Left kidney (tissue), 2 donors: ENCODE results near the gene VAV2. TPM values are rescaled to one million over a fixed set of nuclear protein-coding genes. Genes with fewer than 3 reads are reported as not detected.

Experiments
- DNase-seq: peaks from one replicate; pipeline ENCODE4 v3.0.0-alpha.2; 2013
- polyA plus RNA-seq: library from polyadenylated mRNA; unstranded; fragments of 120-200 nt; gene quantifications from one replicate; pipeline ENCODE4 v1.2.1, GENCODE V29; 2013; ENCODE audit not compliant: insufficient read length

The VAV2 gene
- polyA plus RNA-seq, 1 donor, result 35.2 TPM

- DNase-seq, result no peak
Measured at GRCh38 chr9:133814586-133815208, 177.4 kb downstream of the VAV2 start.

- DNase-seq, result no peak
Measured at GRCh38 chr9:133813749-133814585, 178.2 kb downstream of the VAV2 start.

GRCh38 chr9:133812941-133813748 is 179.0 kb downstream of the VAV2 start:
- no peak for DNase-seq

GRCh38 chr9:133812077-133812868 is 179.9 kb downstream of the VAV2 start:
- DNase-seq, result no peak

- no peak for DNase-seq
Measured at GRCh38 chr9:133811471-133811870, 180.7 kb downstream of the VAV2 start.

- no peak for DNase-seq
Measured at GRCh38 chr9:133810556-133811195, 181.4 kb downstream of the VAV2 start.

- no peak for DNase-seq
Measured at GRCh38 chr9:133809335-133809734, 182.8 kb downstream of the VAV2 start.

GRCh38 chr9:133807818-133808217 is 184.3 kb downstream of the VAV2 start:
- no peak for DNase-seq

- DNase-seq, result no peak
Measured at GRCh38 chr9:133807037-133807436, 185.1 kb downstream of the VAV2 start.

- DNase-seq, result no peak
Measured at GRCh38 chr9:133806623-133807010, 185.5 kb downstream of the VAV2 start.

- no peak for DNase-seq
Measured at GRCh38 chr9:133805876-133806622, 186.1 kb downstream of the VAV2 start.

- DNase-seq, result no peak
Measured at GRCh38 chr9:133804199-133804598, 187.9 kb downstream of the VAV2 start.

- no peak for DNase-seq
Measured at GRCh38 chr9:133803745-133804144, 188.4 kb downstream of the VAV2 start.

- DNase-seq, result no peak
Measured at GRCh38 chr9:133803028-133803585, 189.0 kb downstream of the VAV2 start.

GRCh38 chr9:133801739-133802138 is 190.4 kb downstream of the VAV2 start:
- no peak for DNase-seq

- no peak for DNase-seq
Measured at GRCh38 chr9:133800266-133800665, 191.9 kb downstream of the VAV2 start.

- DNase-seq, result no peak
Measured at GRCh38 chr9:133799716-133800115, 192.4 kb downstream of the VAV2 start.

GRCh38 chr9:133799106-133799505 is 193.0 kb downstream of the VAV2 start:
- DNase-seq, result no peak

- DNase-seq, result no peak
Measured at GRCh38 chr9:133798160-133798559, 194.0 kb downstream of the VAV2 start.

GRCh38 chr9:133797406-133798105 is 194.6 kb downstream of the VAV2 start:
- no peak for DNase-seq
